Gastroesophageal sphincter (tissue), 4 donors: ENCODE measurements around the gene SLFN13. TPM values are rescaled to one million over a fixed set of nuclear protein-coding genes. Genes with fewer than 3 reads are reported as not detected.
"Not testable (repeated sequence)": the region's sequence is repeated elsewhere in the genome, so short reads cannot be mapped to it uniquely, and the experiment has no call there.

Source experiments
- ATAC-seq: fragments of 150-250 bp; one replicate; pipeline ENCODE4 v1.9.1; 2016; ENCODE audit warnings: mild to moderate bottlenecking, moderate library complexity
- H3K27ac ChIP-seq, 4 donors: fragments of 200-600 bp; sonication (generic) in 3 of 4; 1 replicate in 3 of 4; 2 replicates in 1 of 4; pipeline ENCODE4 v1.5.1; 2016 to 2019
- H3K27me3 ChIP-seq: fragments of 200-600 bp; sonication (generic); one replicate; pipeline ENCODE4 v1.5.1; 2019
- H3K36me3 ChIP-seq, 2 donors: fragments of 200-600 bp; sonication (generic); one replicate each; pipeline ENCODE4 v1.5.1; 2019; ENCODE audit warnings: control low read depth in 1 of 2
- H3K4me1 ChIP-seq, 3 donors: fragments of 200-600 bp; sonication (generic); 1 replicate in 2 of 3; 2 replicates in 1 of 3; pipeline ENCODE4 v1.5.1; 2016 to 2019; ENCODE audit warnings: control low read depth in 2 of 3
- H3K4me3 ChIP-seq, 2 donors: fragments of 200-600 bp; sonication (generic); one replicate each; pipeline ENCODE4 v1.5.1; 2019; ENCODE audit warnings: mild to moderate bottlenecking in 1 of 2, moderate library complexity in 1 of 2
- H3K9me3 ChIP-seq, 3 donors: fragments of 200-600 bp; sonication (generic); one replicate each; pipeline ENCODE4 v1.5.1; 2017 to 2019; ENCODE audit warnings: control low read depth in 2 of 3
- EP300 ChIP-seq: sonication (generic); formaldehyde crosslinking; IDR thresholded peaks from one replicate; pipeline ENCODE4 v1.6.1; 2017; ENCODE audit warnings: antibody characterized with exemption, mild to moderate bottlenecking
- POLR2A ChIP-seq, 2 donors: fragments of 450-650 bp; IDR thresholded peaks; one replicate each; pipeline ENCODE4 v1.6.1; 2017; ENCODE audit warnings: antibody characterized with exemption in 2 of 2, mild to moderate bottlenecking in 2 of 2, moderate library complexity in 1 of 2
- POLR2AphosphoS5 ChIP-seq: sonication (generic); formaldehyde crosslinking; IDR thresholded peaks from one replicate; pipeline ENCODE4 v1.6.1; 2017; ENCODE audit warnings: antibody characterized with exemption
- WGBS, 2 donors: methylation state at CpG; one replicate each; pipeline ENCODE4 v1.1.5; 2018; ENCODE audit warnings: low coverage in 1 of 2; 5-methylcytosine and 5-hydroxymethylcytosine counted together
- total RNA-seq, 4 donors: library from RNA; depleted of rRNA; stranded (reverse); fragments of >200 nt; gene quantifications; one replicate each; pipeline ENCODE4 v1.1.0, GENCODE V29; 2016
- TF ChIP-seq, protein P1 (sequence below), 4 experiments: fragments of 200-600 bp in 2 of 4; fragments of 450-650 bp in 2 of 4; sonication (generic) in 1 of 4; IDR thresholded peaks; one replicate each; pipeline ENCODE4 v1.5.1; 2017 to 2019; ENCODE audit warnings: antibody characterized with exemption in 4 of 4, mild to moderate bottlenecking in 2 of 4, moderate library complexity in 2 of 4

Gene SLFN13
- total RNA-seq, 4 donors from 2014 or later, result 1.9 to 12.3 (median 5.0) TPM

DNA sequence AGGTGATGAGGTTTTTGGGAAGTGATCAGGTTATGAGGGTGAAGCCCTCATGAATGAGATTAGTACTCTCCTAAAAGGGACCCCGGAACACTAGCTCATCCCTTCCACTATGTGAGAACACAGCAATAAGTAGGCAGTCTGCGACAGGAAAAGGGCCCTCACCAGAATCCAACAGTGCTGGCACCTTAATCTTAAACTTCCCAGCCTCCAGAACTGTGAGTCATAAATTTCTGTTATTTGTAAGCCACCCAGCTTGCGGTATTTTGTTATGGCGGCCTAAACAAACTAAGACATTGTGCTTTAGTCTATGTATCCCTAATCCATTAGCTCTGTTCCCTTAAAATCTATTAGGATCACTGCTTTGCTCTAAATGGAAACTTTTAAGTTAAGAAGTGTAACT is 24.8 kb downstream of the SLFN13 start:
- Histone ChIP-seq H3K4me3 (no peak overlapping the region), H3K27ac (no peak overlapping the region), H3K27me3 (no peaks in the 10 kb centered on the region), H3K4me1 (no peaks in the 10 kb centered on the region), H3K36me3 (peaks cover 0 to 23% of the 10 kb centered on the region in 2 donors), H3K9me3 (no peaks in the 10 kb centered on the region)
- ATAC-seq, result no peak
- 83% methylated on average over 3 to 4 of the region's 4 CpGs for WGBS, 2 donors
- TF ChIP-seq POLR2A (IDR thresholded peaks at IDR 0.05), result no peak
- TF ChIP-seq, protein P1, sequence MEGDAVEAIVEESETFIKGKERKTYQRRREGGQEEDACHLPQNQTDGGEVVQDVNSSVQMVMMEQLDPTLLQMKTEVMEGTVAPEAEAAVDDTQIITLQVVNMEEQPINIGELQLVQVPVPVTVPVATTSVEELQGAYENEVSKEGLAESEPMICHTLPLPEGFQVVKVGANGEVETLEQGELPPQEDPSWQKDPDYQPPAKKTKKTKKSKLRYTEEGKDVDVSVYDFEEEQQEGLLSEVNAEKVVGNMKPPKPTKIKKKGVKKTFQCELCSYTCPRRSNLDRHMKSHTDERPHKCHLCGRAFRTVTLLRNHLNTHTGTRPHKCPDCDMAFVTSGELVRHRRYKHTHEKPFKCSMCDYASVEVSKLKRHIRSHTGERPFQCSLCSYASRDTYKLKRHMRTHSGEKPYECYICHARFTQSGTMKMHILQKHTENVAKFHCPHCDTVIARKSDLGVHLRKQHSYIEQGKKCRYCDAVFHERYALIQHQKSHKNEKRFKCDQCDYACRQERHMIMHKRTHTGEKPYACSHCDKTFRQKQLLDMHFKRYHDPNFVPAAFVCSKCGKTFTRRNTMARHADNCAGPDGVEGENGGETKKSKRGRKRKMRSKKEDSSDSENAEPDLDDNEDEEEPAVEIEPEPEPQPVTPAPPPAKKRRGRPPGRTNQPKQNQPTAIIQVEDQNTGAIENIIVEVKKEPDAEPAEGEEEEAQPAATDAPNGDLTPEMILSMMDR (IDR thresholded peaks at IDR 0.05), result no peak
- TF ChIP-seq POLR2AphosphoS5, result no peak
- TF ChIP-seq EP300, result no peak

DNA sequence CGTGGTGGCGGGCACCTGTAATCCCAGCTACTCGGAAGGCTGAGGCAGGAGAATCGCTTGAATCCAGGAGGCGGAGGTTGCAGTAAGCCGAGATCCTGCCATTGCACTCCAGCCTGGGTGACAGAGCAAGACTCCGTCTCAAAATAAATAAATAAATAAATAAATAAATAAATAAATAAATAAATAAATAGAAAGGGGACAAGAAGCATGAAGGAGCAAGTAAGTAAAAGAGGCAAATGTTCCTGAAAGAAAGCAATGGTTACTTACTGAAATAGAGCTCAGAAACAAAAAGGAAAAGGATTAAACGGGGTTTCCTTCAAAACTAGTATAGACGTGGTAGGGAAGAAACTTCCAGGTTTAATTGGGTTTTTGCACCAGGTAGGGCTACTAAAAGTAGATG is 27.5 kb downstream of the SLFN13 start:
- not testable (repeated sequence) for ATAC-seq, H3K9me3 ChIP-seq, H3K4me1 ChIP-seq, H3K27me3 ChIP-seq, H3K4me3 ChIP-seq, H3K27ac ChIP-seq
- H3K36me3 ChIP-seq, result peaks cover 0 to 37% of the 10 kb centered on the region in 2 donors
- WGBS, 2 donors, result 91 to 100% methylated on average over 2 to 9 of the region's 9 CpGs

DNA sequence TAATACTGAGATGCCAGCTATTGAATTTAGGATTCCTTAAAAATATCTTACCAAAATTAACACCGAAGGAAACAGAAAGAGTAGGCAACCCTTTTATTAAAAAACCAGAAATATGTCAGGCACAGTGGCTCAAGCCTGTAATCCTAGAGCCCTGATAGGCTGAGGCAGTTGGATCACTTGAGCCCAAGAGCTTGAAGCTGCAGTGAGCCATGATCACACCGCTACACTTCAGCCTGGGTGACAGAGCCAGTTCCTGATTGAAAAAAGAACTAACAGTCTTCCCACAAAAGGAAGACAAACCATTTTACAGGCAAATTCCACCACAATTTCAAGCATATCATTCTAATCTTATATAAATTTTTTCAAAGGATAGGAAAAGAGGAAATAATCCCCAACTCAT is 31.9 kb downstream of the SLFN13 start:
- Histone ChIP-seq H3K4me1 (no peaks in the 10 kb centered on the region), H3K36me3 (peaks cover 0 to 51% of the 10 kb centered on the region in 2 donors), H3K27ac (no peak overlapping the region), H3K4me3 (no peak overlapping the region), H3K9me3 (peaks cover 0 to 21% (median 0%) of the 10 kb centered on the region in 3 donors), H3K27me3 (no peaks in the 10 kb centered on the region)
- TF ChIP-seq POLR2AphosphoS5, result no peak
- TF ChIP-seq, protein P1 (IDR thresholded peaks at IDR 0.05), result no peak
- TF ChIP-seq POLR2A (IDR thresholded peaks at IDR 0.05), result no peak
- TF ChIP-seq EP300, result no peak
- ATAC-seq, result no peak
- WGBS, 2 donors, result 93 to 100% methylated on average over 2 of the region's 2 CpGs

DNA sequence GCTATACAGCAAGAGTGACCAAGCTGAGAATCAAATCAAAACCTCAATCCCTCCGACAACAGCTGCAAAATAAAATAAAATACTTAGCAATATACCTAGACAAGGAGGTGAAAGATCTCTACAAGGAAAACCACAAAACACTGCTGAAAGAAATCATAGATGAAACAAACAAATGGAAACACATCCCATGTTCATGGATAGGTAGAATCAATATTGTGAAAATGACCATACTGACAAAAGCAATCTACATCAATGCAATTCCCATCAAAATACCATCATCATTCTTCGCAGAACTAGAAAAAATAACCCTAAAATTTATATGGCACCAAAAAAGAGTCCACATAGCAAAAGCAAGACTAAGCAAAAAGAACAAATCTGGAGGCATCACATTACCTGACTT is 33.9 kb downstream of the SLFN13 start:
- WGBS, 2 donors, result 86 to 90% methylated on average over 2 of the region's 2 CpGs
- H3K27ac ChIP-seq, H3K4me1 ChIP-seq, H3K27me3 ChIP-seq, ATAC-seq, H3K4me3 ChIP-seq: not testable (repeated sequence)
- H3K9me3 ChIP-seq, result peaks cover 0 to 21% (median 0%) of the 10 kb centered on the region in 3 donors
- peaks cover 0 to 64% of the 10 kb centered on the region in 2 donors for H3K36me3 ChIP-seq

DNA sequence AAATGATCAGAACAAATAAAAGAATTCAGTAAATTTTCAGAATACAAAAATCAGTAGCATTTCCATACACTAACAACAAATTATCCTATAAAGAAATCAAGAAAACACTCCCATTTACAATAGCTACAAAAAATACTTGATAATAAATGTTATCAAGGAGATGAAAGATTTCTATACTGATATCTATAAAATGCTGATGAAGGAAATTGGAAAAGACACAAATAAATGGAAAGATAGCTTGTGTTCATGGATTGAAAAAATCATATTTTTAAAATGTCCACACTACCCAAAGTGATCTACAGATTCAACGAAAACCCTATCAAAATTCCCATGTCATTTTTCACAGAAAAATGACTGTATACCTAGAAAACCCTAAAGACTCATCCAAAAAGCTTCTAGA is 34.3 kb downstream of the SLFN13 start:
- Histone ChIP-seq H3K27ac (no peak overlapping the region), H3K9me3 (peaks cover 0 to 21% (median 0%) of the 10 kb centered on the region in 3 donors), H3K27me3 (no peaks in the 10 kb centered on the region), H3K4me3 (no peak overlapping the region), H3K4me1 (no peaks in the 10 kb centered on the region), H3K36me3 (peaks cover 0 to 61% of the 10 kb centered on the region in 2 donors)
- no peak for TF ChIP-seq POLR2AphosphoS5
- 88% methylated on average over 1 of the region's 1 CpG; no CpG with 5 or more reads in 1 of the 2 donors for WGBS, 2 donors
- no peak for ATAC-seq

DNA sequence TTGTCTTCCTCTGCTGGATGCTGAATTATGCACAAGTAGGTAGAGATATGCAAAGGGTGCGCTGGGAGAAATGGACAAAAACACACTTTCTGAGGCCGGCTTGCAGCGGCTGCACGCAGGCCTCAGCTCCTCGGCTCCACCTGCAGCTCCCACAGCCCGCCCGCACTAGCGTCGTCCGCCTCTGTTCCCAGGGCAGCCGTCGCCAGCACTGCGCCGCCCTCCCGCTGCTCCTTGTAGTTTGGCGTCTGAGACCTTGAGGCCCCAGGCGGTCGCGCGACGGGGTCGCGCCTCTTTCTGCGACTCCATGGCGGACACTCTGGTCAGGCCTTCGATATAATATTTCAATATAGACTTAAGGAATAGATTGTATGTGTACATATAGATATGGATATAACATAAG is 41.0 kb downstream of the SLFN13 start:
- no peak for ATAC-seq
- peaks cover 0 to 39% of the 10 kb centered on the region in 2 donors for H3K36me3 ChIP-seq
- no peak for TF ChIP-seq POLR2AphosphoS5
- TF ChIP-seq EP300, result no peak
- no peak for TF ChIP-seq POLR2A (IDR thresholded peaks at IDR 0.05)
- no peak overlapping the region for H3K4me3 ChIP-seq
- H3K9me3 ChIP-seq, result no peaks in the 10 kb centered on the region
- no peaks in the 10 kb centered on the region for H3K4me1 ChIP-seq
- no peaks in the 10 kb centered on the region for H3K27me3 ChIP-seq
- H3K27ac ChIP-seq, result no peak overlapping the region
- 87 to 100% methylated on average over 6 to 25 of the region's 26 CpGs for WGBS, 2 donors

- WGBS, 2 donors, result 91 to 95% methylated on average over 1 of the region's 1 CpG
- no peaks in the 10 kb centered on the region for H3K27me3 ChIP-seq
- TF ChIP-seq EP300 (no peak), POLR2A (IDR thresholded peaks at IDR 0.05) (no peak), POLR2AphosphoS5 (no peak)
- TF ChIP-seq, protein P1 (IDR thresholded peaks at IDR 0.05), result no peak
- H3K4me1 ChIP-seq, result no peaks in the 10 kb centered on the region
- H3K9me3 ChIP-seq, result no peaks in the 10 kb centered on the region
- H3K4me3 ChIP-seq, result no peak overlapping the region
- no peak overlapping the region for H3K27ac ChIP-seq
- ATAC-seq, result no peak
- H3K36me3 ChIP-seq, result peaks cover 0 to 31% of the 10 kb centered on the region in 2 donors
These were observed 42.0 kb downstream of the SLFN13 start for GRCh38 chr17:35406568-35406967.
